Glomerular visceral epithelial cell (primary cell): ENCODE measurements around the gene GLI1.

ENCODE experiments used
- DNase-seq: peaks from one replicate; pipeline ENCODE4 v3.0.0-alpha.2; 2016; ENCODE audit errors: extremely low spot score

The GLI1 gene

GRCh38 chr12:57518920-57519795 is 59.6 kb downstream of the GLI1 start:
- DNase-seq = peak; percentile 29

DNA sequence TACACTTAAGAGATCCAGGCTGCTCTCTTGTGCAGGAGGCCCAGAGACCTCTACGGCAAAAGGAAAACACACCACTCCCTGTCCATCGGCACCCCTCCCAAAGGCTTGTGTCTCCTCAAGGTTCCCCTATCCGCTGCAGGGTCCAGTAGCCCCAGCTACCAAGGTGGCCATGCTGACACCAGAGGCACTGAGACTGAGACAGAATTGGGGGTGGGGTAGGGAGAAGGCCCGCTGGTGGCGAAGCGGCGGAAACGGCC is 60.1 kb downstream of the GLI1 start:
- no peak for DNase-seq

DNA sequence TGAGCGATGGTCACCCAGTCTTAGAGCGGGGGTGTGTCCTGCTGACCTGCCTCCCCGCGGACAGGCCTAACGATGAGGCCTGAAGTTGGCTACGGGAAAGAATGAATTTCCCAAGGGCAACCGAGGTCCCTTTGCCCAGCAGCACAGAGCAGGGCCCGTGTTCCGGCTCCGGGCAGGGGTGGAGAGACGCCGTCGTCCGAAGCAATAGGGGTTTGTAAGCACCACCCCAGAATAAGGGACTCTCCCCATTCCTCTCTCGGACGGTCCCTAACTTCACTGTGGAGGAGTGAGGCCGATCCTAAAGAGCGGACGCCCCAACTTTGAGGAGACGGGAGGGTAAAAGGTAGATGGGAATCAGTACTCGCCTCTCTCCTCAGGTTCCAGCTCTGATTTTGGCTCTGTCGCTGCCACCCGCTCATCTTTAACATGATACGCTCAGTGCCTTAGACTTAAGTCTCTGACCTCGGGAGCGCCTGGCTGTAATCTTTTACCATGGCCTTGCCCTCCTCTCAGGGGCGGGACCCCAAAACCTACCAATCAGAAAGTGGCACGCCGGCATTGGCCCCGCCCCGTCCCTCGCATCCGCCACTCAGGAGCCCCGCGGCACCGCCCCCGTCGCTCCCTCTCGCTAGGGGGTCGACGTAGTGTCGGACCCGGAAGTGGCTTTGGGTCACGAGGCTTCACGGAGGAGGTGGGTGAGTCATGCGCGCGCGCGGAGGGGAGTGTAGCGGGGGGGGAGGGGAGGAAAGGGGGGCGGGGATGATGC is 60.7 kb downstream of the GLI1 start, which contains the start of gene DDIT3:
Gene DDIT3 (minus strand): TSS at position 462 of the 766 bp plus-strand sequence. CDS start 3,108 bp downstream, outside the sequence.
- DNase-seq = peak; percentile 99

DNA sequence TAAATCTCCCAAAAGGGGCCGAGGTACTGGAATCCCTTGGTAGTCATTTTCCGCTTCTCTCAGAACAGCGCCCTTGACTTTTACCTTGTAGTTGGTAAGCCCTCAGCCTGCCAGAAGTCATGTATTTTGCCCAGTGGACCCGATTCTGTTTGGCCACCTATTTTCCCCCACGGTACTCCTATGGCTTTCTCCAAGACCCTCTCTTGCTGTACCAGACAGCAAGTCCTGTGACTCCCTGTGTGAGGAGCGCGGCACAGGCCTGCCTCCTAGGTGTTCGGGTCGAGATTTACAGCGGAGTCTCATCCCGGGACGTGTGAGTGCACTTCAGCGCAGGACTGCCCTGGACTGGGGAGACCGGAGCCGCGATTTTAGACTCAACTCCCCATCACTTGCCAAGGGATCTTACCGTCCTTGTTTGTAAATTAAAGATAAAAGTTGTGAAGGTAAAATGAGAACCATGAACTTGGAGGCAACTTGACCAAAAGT is 62.0 kb downstream of the GLI1 start:
- peak; percentile 61 for DNase-seq
